PC-9 (cell line): ENCODE data around the gene NFIA. TPM values are rescaled to one million over a fixed set of nuclear protein-coding genes. Genes with fewer than 3 reads are reported as not detected.

ENCODE experiments used
- BruUV-seq: library from RNA; stranded (reverse); fragments of 400-500 nt; replicated peaks from 2 replicates; lab custom pipeline; 2021; lab: Mats Ljungman, UMichigan
- CTCF ChIA-PET: fragments of 300-600 bp; sonication (Branson Sonifier 250); formaldehyde crosslinking; loops from one replicate; lab custom pipeline; 2022; ENCODE audit warnings: antibody characterized with exemption; lab: Charles Lee
- POLR2A ChIA-PET: fragments of 300-600 bp; sonication (Branson Sonifier 250); formaldehyde crosslinking; loops from one replicate; lab custom pipeline; 2022; ENCODE audit warnings: antibody characterized with exemption; ENCODE audit not compliant: unreplicated experiment; lab: Charles Lee
- DNase-seq, 2 experiments: peaks; one replicate each; pipeline versions ENCODE4 v3.0.0 to v3.0.0-alpha.2; 2015 to 2022; ENCODE audit warnings: mixed read lengths in 1 of 2
- H2AFZ ChIP-seq: fragments of 200-600 bp; sonication (generic); 2 replicates; pipeline ENCODE4 v1.8.1; 2017; ENCODE audit warnings: antibody characterized with exemption
- H3F3A ChIP-seq: fragments of 200-600 bp; sonication (generic); 2 replicates; pipeline ENCODE4 v1.8.1; 2017; ENCODE audit warnings: antibody characterized with exemption, mild to moderate bottlenecking, low read depth; ENCODE audit not compliant: insufficient read depth
- H3K27ac ChIP-seq: fragments of 200-600 bp; sonication (generic); 2 replicates; pipeline ENCODE4 v1.6.1; 2016; ENCODE audit warnings: mixed run types
- H3K27me3 ChIP-seq: fragments of 200-600 bp; sonication (generic); 2 replicates; pipeline ENCODE4 v1.6.1; 2016; ENCODE audit warnings: low read depth, mixed run types; ENCODE audit not compliant: insufficient read depth
- H3K36me3 ChIP-seq: fragments of 200-600 bp; sonication (generic); 2 replicates; pipeline ENCODE4 v1.6.1; 2016; ENCODE audit warnings: low read depth, mixed run types
- H3K4me1 ChIP-seq: fragments of 200-600 bp; sonication (generic); replicated peaks from 2 replicates; pipeline ENCODE4 v1.6.1; 2016; ENCODE audit warnings: mixed run types; ENCODE audit not compliant: insufficient read depth
- H3K4me2 ChIP-seq: fragments of 200-600 bp; sonication (generic); 2 replicates; pipeline ENCODE4 v1.6.1; 2017; ENCODE audit warnings: mixed run types
- H3K4me3 ChIP-seq: fragments of 200-600 bp; sonication (generic); 2 replicates; pipeline ENCODE4 v1.6.1; 2016; ENCODE audit warnings: mixed run types
- H3K79me2 ChIP-seq: fragments of 200-600 bp; sonication (generic); 2 replicates; pipeline ENCODE4 v1.6.1; 2017; ENCODE audit warnings: low read depth, mixed run types
- H3K9me2 ChIP-seq: fragments of 200-600 bp; sonication (generic); 2 replicates; pipeline ENCODE4 v1.8.1; 2017; ENCODE audit warnings: mild to moderate bottlenecking; ENCODE audit not compliant: insufficient read depth
- H3K9me3 ChIP-seq: fragments of 200-600 bp; sonication (generic); 2 replicates; pipeline ENCODE4 v1.8.1; 2016; ENCODE audit warnings: low read depth; ENCODE audit not compliant: insufficient read depth
- H4K20me1 ChIP-seq: fragments of 200-600 bp; sonication (generic); 2 replicates; pipeline ENCODE4 v1.8.1; 2017; ENCODE audit not compliant: insufficient read depth
- CTCF ChIP-seq: fragments of 200-600 bp; sonication (generic); conservative IDR thresholded peaks from 2 replicates; pipeline ENCODE4 v1.6.1; 2017; ENCODE audit warnings: mixed run types, antibody characterized with exemption, mild to moderate bottlenecking, moderate library complexity
- EZH2 ChIP-seq: fragments of 200-600 bp; sonication (generic); IDR thresholded peaks from 2 replicates; pipeline ENCODE4 v1.8.0; 2017; ENCODE audit warnings: antibody characterized with exemption, low read depth
- intact Hi-C: fragments of 100-400 bp; cut with micrococcal nuclease; formaldehyde crosslinking; loops from one replicate; pipeline ENCODE4 v1.10.0; 2022; ENCODE audit not compliant: unreplicated experiment
- total RNA-seq: library from RNA; stranded (reverse); gene quantifications from 2 replicates; pipeline ENCODE4 v1.2.3, GENCODE V29; 2021

NFIA gene
- total RNA-seq, 1 experiment from 2014 or later = 26.7 TPM

GRCh38 chr1:61337441-61337951, 255.1 kb downstream of the NFIA start:
- no TSS peak for BruUV-seq
- Histone ChIP-seq H3K9me2 (no peaks in the 10 kb centered on the region), H3K27ac (peak overlapping the region; percentile 69), H3K4me1 (peaks cover 31% of the 10 kb centered on the region), H4K20me1 (no peaks in the 10 kb centered on the region), H3K4me3 (peak overlapping the region; percentile 11; the same call in 1 of the 2 replicates), H3F3A (peaks cover 28% of the 10 kb centered on the region), H3K79me2 (0 out of 2 replicates have a peak, but pooled peaks cover 9% of the 10 kb centered on the region), H3K9me3 (no peaks in the 10 kb centered on the region), H3K4me2 (peak overlapping the region; percentile 72), H3K36me3 (no peaks in the 10 kb centered on the region), H2AFZ (no peak overlapping the region), H3K27me3 (no peaks in the 10 kb centered on the region)
- intact Hi-C loops = loop anchor here (5.0 to 10.0 kb wide), 5 partner anchors 50 to 1363 kb away; no protein-coding TSS in a partner anchor
- ChIA-PET CTCF (interaction anchor here (0.6 to 1.4 kb wide), 8 partner anchors 53 to 516 kb away, joined by 3 to 10 read pairs (median 4); no protein-coding TSS in a partner anchor), POLR2A (no interaction called here)
- TF ChIP-seq CTCF (no peak), EZH2 (no peak)
- DNase-seq = no peak

- intact Hi-C loops = loop anchor here (1.0 to 10.0 kb wide), 12 partner anchors 51 to 1363 kb away; no protein-coding TSS in a partner anchor
- Histone ChIP-seq H3K4me2 (peak overlapping the region; percentile 72), H2AFZ (no peak overlapping the region), H3F3A (peaks cover 28% of the 10 kb centered on the region), H3K36me3 (no peaks in the 10 kb centered on the region), H3K4me3 (peak overlapping the region; percentile 12; the same call in 1 of the 2 replicates), H3K79me2 (0 out of 2 replicates have a peak, but pooled peaks cover 9% of the 10 kb centered on the region), H3K4me1 (peaks cover 31% of the 10 kb centered on the region), H3K9me3 (no peaks in the 10 kb centered on the region), H3K27me3 (no peaks in the 10 kb centered on the region), H3K9me2 (no peaks in the 10 kb centered on the region), H4K20me1 (no peaks in the 10 kb centered on the region), H3K27ac (peak overlapping the region; percentile 69)
- TF ChIP-seq EZH2 = no peak
- TF ChIP-seq CTCF = peak; percentile 77
- peak; percentile 79 to 92 for DNase-seq
- no TSS peak for BruUV-seq
- ChIA-PET CTCF (interaction anchor here (0.6 to 1.4 kb wide), 9 partner anchors 54 to 515 kb away, joined by 3 to 10 read pairs (median 4); no protein-coding TSS in a partner anchor), POLR2A (no interaction called here)
These were observed 255.9 kb downstream of the NFIA start for GRCh38 chr1:61337981-61338848.

- peaks cover 31% of the 10 kb centered on the region for H3K4me1 ChIP-seq
- BruUV-seq = no TSS peak
- no peak overlapping the region for H2AFZ ChIP-seq
- H3K4me2 ChIP-seq = peak overlapping the region; percentile 72
- ChIA-PET POLR2A (no interaction called here), CTCF (interaction anchor here (0.6 to 1.1 kb wide), 3 partner anchors 155 to 287 kb away, joined by 3 read pairs; no protein-coding TSS in a partner anchor)
- H3K27me3 ChIP-seq = no peaks in the 10 kb centered on the region
- intact Hi-C loops = loop anchor here (1.0 to 10.0 kb wide), 12 partner anchors 52 to 1364 kb away; no protein-coding TSS in a partner anchor
- no peaks in the 10 kb centered on the region for H4K20me1 ChIP-seq
- no peak for DNase-seq
- H3F3A ChIP-seq = peaks cover 28% of the 10 kb centered on the region
- H3K9me3 ChIP-seq = no peaks in the 10 kb centered on the region
- peak overlapping the region; percentile 12; the same call in 1 of the 2 replicates for H3K4me3 ChIP-seq
- H3K9me2 ChIP-seq = no peaks in the 10 kb centered on the region
- H3K79me2 ChIP-seq = 0 out of 2 replicates have a peak, but pooled peaks cover 9% of the 10 kb centered on the region
- TF ChIP-seq CTCF = no peak
- H3K27ac ChIP-seq = peak overlapping the region; percentile 69
- no peaks in the 10 kb centered on the region for H3K36me3 ChIP-seq
These were observed 256.5 kb downstream of the NFIA start for GRCh38 chr1:61338899-61339298.
